NCI-H774 (cell line): ENCODE results near the gene GRIFIN.
A peak's percentile ranks its signal among the peaks of the same experiment; 100 is the strongest.
"Not testable (repeated sequence)": the region's sequence is repeated elsewhere in the genome, so short reads cannot be mapped to it uniquely, and the experiment has no call there.

ENCODE experiments used
- DNase-seq: peaks from one replicate; lab custom pipeline; 2025; lab: John Stamatoyannopoulos, UW

The GRIFIN gene

DNA sequence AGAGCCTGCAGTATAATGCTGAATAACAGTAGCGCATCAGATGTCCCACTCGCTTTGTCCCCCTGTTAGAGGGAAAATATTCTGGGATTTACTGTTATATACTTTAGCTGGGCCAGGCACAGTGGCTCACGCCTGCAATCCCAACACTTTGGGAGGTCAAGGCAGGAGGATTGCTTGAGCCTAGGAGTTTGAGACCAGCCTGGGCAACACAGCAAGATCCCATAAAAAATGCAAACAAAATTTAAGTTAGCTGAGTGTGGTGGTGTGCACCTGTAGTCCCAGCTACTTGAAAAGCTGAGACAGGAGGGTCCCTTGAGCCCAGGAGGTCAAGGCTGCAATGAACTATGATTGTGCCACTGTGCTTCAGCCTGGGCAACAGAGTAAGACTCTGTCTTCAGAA is 22.3 kb downstream of the GRIFIN start:
- not testable (repeated sequence) for DNase-seq

DNA sequence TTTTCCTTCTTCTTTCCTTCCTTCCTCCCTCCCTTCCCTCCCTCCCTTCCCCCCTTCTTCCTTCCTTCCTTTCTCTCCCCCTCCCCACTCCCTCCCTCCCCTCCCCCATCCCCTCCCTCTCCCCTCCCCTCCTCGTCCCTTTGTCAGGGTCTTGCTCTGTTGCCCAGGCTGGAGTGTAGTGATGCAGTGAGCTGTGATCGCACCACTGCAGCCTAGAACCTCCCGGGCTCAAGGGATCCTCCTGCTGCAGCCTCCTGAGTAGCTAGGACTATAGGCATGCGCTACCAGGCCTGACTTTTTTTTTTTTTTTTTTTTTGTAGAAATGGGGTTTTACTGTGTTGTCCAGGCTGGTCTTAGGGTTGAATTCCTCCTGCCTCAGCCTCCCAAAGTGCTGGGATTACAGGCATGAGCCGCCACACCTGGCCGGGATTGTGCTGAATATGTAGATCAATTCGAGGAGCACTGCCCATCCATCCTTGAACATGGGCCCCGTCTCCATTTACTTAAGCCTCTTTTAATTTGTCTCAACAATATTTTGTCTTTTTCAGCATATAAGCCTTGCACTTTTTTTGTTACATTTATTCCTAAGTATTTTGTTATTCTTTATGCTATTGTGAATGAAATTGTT is 23.4 kb downstream of the GRIFIN start:
- DNase-seq, result no peak

DNA sequence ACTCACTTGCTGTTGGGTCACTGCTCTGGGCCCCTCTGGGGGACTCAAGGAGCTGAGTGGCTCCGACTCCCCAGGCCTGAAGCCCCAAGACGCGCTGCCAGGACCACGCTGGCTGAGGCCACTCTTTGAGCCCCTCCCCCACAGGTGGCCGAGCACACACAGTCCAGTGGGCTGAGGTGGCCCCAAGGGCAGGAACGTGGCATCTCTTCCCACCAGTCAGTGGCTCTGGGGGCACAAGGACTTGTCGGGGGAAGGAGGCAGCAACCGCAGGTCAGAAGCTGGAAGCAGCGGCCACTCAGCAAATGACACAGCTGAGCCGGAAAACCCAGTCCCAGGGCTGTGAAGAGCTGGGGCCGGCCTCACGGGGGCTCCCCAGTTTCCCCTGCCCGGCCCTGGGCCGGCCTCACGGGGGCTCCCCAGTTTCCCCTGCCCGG is 24.1 kb downstream of the GRIFIN start:
- DNase-seq, result no peak

DNA sequence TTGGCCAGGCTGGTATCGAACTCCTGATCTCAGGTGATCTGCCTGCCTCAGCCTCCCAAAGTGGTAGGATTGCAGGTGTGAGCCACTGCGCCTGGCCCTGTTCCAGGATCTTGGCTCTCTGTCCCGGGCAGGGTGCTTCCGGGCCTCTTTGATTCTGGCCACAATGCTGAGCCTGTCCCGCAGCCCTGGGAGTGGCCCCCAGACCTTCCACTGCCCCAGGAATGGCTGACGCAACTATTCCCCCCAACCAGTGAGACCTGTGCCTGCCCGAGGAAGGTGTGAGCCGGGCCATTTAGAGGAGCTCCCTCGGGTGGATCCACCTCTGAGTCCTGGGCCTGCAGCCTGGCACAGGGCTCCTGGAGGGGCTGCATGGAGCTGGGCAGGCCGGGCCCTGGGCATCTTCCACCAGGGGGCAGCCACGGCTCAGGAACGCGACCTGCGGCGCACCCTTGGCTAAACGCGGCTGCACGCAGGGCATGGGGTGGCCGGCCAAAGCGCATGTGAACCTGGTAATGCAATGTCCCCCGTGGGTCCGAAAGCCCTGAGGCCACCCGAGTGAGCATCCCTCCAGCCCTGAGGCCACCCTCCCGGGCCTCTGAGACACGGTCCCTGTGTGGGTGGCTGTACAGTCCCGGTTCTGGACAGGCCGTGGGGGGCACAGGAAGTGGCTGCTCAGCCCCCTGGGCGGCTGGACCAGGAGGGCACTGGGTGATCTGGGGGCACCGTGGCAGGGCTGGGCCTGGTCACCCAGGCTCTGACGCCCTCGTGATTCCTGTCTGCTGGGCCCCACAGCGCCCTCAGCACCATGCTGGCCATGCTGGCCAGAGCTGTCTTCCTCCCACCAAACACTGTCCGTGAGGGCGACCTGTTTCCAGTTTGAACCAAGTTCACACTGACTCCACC is 24.8 kb downstream of the GRIFIN start:
- DNase-seq, result peak; percentile 58

DNA sequence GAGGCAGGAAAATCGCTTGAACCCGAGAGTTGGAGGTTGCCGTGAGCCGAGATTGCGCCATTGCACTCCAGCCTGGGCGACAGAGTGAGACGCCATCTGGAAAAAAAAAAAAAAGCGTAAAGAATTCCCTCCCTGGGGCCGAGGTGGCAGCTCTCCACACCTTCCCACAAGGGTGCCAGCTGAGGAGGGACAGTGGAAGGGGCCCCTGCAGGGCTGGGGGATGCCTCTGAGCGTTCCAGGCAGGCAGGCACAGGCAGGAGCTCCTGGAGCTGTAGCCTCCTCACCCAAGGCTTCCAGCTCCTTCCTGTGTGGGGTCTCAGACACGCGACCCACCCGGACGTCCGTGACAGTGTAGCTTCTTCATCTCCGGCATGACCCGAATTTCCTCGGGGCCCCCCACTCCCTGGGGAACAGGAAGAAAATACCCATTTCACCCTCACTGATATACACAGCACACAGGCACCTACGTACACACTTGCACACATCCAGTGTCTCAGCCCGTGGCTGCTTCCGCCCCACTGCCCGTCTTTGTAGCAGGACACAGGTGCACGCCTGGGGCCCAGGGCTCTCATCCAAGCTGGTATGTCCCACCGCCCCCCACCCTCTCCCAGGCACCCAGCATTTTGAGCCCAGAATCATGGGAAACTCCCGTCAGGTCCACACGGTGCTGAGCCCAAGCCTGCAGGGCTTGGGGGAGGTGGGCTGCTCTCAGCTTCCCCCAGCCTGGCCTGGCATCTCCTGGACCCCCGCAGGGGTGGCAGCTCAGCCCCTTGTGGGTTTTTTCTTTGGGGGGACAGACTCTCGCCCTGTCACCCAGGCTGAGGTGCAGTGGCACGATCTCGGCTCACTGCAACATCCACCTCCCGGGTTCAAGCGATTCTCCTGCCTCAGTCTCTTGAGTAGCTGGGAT is 25.7 kb downstream of the GRIFIN start:
- DNase-seq, result no peak

DNA sequence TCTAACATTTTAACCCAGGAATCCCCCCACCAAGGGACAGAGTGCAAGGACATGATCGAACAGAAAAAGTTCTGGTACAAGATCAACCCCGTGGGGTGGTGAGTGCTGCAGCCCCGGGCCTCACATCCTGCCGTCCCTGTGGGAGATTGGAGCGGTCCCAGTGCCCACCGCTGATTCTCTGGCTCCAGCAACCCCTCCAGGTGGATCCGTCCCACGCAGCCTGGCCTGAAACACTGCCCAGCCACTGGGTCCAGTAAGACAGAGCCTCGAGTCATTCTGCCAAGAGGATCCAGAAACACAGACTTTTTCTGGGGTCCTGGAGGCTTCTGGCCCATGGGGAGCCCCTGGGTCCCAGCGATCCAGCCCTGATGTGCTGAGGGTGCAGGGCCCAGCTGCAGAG is 29.5 kb downstream of the GRIFIN start:
- no peak for DNase-seq

DNA sequence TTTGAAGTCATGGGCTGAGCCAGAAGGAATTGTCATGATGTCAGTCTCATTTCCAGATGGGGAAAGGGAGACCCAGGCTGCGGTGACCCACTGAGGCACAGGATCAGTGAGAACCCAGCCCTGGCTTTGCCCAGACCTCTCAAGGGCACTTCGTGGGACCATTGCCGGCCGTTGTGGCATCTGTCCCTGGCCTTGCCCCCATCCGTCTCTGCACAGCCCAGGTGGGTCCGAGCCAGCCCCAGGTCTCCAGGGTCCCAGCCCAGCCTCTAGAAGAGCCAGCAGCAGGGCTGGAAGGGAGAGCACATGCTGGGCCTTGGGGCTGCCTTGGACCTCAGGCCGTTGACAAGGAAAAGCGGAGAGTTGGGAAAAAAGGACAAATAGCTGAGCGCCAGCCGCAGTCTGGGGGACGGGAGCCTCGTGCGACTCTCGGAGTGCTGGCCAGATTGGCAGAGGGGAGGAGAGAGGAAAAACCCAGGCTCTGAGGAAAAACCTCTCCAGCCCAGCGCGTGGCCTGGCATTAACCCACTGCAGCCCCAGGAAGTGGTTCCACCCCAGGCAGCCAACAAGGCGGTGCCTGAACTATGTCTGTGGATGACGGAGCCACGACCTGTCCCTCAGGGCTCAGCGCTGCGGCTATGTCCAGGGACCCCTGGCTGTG is 30.2 kb downstream of the GRIFIN start:
- DNase-seq, result no peak

DNA sequence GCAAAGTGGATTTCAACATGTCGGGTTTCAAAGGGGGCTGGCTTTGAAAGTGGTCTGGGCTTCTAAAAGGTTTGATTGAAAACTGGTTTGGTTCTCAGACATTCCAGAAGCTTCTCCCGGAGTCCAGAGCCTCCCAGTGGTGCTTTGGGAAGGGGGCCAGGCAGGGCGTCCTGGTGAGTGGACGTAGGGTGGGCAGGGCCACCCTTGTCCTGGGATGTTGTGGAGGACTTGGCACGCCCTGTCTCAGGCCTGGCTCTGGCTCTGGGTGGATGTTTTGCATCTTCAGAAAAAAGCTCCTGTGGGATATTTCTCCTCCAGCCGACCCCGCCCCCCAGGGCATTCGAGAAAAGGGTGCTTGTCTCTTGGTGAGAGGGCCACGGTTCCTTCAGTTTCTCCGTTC is 31.2 kb downstream of the GRIFIN start:
- no peak for DNase-seq

DNA sequence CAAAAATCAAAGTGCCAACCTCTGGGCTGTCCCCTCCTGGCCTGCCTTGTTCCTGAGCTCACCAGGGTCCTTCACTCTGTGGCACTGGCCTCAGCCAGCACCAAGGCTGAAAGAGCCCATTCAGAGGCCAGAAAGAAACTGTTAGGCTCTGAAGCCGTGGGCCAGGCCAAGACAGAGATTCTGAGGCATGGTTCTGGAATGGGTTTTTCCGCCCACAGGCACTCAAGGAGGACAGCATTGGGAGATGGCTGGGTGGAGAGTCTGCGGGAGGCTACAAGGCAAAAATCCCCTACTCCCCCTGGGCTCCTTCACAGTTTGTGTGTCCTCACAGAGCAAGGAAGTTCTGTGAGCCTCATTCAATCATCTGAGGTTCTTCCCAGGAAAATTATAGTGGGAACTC is 31.7 kb downstream of the GRIFIN start:
- no peak for DNase-seq

DNA sequence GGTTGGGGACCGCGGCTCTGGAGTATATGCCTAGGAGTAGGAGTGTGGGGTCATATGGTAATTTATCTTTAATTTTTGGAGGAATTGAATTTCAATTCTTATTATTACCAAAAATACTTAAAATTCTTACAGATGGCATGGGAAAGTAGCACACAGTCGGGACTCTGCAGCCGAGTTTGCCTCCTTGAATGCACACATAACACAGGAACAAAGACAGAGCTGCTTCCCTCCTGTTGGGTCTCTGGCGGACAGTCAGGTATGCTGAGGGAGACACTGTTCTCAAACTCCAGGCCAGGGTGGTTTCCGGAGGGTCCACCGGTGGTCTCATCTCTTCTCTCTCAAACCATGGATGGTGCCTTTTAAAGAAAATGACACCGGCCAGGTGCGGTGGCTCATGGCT is 32.7 kb downstream of the GRIFIN start:
- no peak for DNase-seq

DNA sequence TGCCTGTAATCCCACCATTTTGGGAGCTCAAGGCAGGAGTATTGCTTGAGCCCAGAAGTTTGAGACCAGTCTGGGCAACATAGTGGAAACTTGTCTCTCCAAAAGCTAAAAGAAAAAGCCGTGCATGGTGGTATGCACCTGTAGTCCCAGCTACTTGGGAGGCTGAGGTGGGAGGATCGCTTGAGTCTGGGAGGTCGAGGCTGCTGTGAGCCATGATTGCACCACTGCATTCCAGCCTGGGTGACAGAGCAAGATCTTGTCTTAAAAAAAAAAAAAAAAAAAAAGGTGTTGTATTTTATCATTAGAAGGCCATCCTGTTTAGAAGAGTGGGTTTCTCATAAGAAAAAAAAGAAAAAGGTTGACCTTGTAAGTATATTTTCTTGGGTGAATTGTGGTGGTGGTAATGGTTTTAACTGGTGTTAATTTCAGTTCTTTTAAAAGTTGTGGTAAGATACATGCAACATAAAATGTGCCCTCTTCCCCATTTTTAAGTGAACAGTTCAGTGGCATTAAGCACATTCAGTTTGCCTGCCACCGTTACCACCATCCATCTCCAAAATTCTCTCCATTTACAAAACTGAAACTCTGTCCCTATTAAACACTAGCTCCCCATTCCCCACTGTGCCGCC is 34.7 kb downstream of the GRIFIN start:
- no peak for DNase-seq

DNA sequence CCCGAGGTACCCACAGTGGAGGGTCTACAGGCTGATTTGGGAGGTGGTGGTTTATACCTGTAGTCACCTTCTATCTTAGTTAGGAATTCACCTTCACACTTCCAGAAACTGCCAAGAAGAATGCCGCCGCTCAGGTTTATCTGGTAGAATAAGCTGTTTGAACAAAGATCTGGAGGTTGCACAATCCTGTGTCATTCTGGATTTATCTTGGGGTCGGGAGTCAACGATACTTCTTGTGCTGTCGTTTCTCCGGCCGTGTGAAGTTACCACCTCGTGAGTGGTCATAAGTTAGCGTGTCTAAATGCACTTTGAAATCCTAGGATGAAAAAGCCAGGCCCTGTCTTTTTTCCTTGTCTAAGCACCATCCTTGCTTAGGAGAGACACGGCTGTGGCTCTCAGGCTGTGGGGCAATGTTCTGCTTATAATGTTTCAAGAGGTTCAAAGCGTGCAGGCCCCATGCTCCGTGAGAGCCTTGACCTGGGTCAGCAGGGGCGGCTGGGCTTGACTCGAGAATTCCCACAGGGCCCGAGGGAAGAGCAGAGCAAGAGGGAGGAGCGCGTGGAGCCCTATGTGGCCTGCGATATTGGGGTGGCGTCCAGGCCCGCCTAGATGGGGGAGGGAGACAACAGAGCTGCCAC is 35.5 kb downstream of the GRIFIN start:
- no peak for DNase-seq

DNA sequence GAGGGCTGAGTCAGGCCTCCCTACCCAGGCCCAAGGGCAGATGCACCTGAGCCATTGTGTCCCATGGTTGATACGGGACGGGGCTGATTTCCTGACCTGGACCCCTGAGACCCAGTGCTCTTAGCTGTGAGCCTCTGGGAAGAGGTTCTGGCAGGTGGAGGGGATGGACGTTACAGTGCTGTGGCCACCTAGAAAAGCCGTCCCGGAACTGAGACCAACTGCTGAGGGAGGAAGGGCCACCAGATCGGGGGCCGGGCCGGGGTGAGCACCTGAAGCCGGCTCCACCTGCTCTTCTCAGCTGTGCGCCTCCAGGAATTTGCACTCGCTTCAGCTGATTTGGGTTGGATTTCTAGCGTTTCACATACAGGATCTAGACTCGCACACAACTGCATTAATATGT is 37.4 kb downstream of the GRIFIN start:
- no peak for DNase-seq

DNA sequence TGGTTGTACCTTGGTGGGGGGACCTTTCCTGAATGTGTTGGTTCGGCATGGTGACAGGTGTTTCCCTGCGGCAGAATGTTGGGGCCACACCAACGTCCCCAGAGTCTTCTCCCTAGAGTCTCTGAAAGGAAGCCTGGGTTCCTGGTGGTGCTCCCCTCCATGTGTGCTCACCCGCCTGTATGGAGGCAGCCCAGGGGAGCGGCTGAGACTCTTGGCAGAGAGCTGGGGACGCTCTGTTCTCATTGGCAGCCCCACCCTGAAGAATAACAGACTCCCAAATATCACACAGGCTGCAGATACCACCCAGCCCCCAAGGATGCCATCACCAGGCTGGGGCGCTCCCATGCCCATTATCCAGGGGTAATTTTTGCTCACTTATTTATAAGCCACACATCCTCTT is 38.0 kb downstream of the GRIFIN start:
- no peak for DNase-seq

DNA sequence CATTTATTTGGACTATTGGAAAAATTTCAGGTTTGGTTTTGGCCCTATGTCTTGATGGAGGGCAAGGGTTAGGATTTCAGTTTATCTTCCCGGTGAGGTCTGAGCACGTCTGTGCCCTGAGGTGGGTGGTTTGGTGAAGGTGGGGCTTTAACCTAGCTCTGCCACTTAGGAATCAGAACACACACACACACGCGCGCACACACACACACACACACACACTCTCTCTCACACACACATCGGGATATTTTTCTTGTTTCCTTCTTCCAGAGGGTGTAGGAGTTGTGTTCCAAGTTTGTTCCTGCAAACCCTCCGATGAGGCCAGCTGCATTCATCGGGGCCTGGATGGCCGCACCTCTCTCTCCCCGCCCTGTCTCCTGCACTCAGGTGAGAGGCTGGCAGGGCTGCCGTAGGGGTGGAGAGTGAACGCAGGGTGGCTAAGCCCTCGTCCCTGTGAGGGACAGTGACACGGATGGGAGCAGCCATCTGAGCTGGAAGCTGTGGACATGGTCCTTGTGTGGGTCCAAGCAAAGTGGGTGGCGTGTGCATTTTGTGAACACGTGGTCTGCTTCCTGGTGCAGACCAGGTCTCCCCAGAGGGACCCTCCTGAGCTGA is 38.6 kb downstream of the GRIFIN start:
- DNase-seq, result no peak

DNA sequence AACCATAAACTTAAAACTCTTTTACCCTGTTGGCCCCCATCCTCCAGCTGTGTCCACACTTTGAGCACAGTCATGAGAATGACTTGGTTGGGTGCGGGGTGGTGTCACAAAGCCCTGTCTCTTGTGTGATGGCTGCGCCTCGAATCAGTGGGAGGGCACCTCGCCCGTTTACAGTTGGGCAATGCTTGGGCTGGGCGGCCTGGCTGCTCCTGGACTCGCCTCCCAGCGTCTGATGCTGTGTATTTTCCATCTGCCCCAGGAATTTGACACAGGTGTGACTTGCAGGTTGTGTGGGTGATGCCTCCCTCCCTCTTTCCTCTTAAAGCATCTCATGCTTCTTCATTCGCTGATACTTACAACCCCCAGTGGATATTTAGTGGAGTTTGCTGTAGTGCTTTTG is 39.1 kb downstream of the GRIFIN start:
- no peak for DNase-seq

DNA sequence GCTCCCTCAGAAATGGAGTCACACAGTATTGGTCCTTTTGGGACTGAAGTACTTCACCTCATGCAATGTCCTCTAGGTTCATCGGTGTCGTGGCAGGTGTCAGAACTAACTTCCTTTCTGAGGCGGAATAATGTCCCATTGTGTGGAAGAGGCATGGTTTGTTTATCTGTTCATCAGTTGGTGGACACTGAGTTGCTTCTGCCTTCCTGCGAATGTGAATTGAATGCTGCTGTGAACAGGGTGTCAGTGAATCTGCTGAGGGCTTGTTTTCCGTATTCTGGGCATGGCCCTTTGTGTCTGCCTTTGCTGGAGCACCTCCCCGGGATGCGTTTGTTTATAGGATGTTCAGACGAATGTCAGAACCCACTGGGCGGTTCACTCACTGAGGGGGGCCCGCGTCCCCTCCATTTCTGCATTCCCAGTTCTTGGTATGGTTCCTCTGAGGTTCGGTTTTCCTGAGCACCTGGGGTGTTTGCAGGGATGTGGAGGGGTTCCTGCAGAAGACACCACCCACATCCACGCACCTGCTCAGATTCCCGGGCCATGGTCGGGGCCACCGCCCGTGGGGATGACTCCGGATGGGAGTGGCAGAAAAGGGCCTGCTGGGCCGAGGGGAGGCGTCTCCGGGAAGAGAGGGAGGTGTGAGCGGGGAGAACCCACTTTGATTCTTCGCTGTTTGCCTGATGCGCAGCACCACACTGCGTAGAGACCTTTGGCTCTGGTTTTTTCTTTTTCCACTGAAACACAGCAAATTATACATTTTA is 39.7 kb downstream of the GRIFIN start:
- DNase-seq, result no peak

DNA sequence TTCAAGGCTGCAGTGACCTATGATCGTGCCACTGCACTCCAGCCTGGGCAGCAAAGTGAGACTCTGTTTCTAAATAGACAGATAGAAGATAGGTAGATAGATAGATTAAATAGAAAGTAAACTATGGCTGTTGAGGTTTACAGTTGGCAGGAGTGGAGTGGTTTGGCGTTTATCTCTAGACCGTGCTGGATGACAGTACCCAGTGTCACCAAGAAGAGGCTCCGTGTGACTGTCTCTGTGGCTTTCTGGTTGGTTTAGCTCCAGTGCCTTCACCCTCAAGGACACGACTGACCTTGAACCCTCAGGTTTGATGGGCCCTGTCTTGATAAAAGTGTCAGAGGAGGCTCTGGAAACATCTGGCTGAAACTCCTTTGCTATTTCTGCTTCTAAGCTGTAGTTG is 41.1 kb downstream of the GRIFIN start:
- DNase-seq, result no peak

DNA sequence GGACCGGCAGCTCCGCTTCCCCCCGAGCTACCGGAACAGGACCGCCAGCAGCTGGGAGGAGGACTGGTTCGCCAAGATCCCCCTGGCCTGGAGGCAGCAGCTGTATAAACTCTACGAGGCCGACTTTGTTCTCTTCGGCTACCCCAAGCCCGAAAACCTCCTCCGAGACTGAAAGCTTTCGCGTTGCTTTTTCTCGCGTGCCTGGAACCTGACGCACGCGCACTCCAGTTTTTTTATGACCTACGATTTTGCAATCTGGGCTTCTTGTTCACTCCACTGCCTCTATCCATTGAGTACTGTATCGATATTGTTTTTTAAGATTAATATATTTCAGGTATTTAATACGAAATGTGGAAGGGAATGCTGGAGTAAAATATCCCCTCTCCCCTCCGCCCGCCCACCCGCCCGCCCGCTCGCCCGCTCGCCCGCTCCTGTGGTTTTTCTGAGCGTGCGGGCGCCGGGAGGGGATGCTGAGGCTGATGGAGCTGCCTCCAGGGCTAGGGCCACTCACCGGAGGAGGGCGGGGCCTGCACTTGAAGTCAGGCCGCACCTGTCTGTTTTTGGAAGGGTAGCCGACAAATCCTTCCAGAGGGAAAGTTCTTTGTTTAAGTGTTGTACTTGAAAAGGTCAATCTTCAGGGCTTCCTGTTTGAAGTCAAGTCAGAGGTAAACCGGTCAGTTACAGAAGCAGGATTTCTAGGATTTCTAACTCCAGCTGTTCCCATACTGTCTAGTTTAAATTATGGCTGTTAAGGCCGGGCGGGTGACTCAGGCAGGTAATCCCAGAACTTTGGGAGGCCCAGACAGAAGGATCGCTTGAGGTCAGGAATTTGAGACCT is 42.3 kb downstream of the GRIFIN start:
- DNase-seq, result no peak
